Right lobe of liver (tissue), 4 donors: ENCODE data around the gene MTHFD1L.

Experiments
- POLR2A ChIP-seq: fragments of 450-650 bp; IDR thresholded peaks from one replicate; pipeline ENCODE4 v1.6.1; 2017; ENCODE audit warnings: antibody characterized with exemption, mild to moderate bottlenecking
- TF ChIP-seq, protein P1 (sequence below), 4 donors: fragments of 200-600 bp in 3 of 4; fragments of 450-650 bp in 1 of 4; IDR thresholded peaks; one replicate each; pipeline versions ENCODE4 v1.5.1 to v1.8.0; 2016 to 2022; ENCODE audit warnings: antibody characterized with exemption in 4 of 4, mild to moderate bottlenecking in 2 of 4
- donor health status: DM: no; HTN: no; CAD: no.
- donor health status: DM: no; HTN: no; CAD: no.
- donor health status: DM: no; HTN: yes; CAD: no.

DNA sequence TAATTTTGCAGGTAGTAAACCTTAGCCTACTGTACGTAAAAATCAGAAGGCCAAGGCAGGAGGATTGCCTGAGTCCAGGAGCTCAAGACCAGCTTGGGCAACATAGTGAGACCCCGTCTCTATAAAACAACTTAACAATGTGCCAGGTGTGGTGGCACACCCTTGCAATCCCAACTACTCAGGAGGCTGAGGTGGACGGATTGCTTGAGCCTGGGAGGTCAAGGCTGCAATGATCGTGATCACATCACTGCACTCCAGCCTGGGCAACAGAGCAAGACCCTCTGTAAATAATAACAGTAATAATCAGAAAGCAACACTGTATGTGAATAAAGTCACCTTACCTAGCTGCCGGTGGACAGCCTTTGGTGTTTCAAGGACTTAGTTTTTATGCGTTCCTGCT is 48.9 kb downstream of the MTHFD1L start:
- TF ChIP-seq, protein P1, sequence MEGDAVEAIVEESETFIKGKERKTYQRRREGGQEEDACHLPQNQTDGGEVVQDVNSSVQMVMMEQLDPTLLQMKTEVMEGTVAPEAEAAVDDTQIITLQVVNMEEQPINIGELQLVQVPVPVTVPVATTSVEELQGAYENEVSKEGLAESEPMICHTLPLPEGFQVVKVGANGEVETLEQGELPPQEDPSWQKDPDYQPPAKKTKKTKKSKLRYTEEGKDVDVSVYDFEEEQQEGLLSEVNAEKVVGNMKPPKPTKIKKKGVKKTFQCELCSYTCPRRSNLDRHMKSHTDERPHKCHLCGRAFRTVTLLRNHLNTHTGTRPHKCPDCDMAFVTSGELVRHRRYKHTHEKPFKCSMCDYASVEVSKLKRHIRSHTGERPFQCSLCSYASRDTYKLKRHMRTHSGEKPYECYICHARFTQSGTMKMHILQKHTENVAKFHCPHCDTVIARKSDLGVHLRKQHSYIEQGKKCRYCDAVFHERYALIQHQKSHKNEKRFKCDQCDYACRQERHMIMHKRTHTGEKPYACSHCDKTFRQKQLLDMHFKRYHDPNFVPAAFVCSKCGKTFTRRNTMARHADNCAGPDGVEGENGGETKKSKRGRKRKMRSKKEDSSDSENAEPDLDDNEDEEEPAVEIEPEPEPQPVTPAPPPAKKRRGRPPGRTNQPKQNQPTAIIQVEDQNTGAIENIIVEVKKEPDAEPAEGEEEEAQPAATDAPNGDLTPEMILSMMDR (IDR thresholded peaks at IDR 0.05) = no peak
- TF ChIP-seq POLR2A = no peak
